CD4-positive, alpha-beta memory T cell (primary cell): ENCODE data around the gene ADRM1. TPM values are rescaled to one million over a fixed set of nuclear protein-coding genes. Genes with fewer than 3 reads are reported as not detected.

ENCODE experiments used
- CTCF ChIA-PET: fragments of 350-600 bp; sonication (Branson Sonifier 250); formaldehyde crosslinking; loops from one replicate; lab custom pipeline; 2021; ENCODE audit warnings: inconsistent platforms; ENCODE audit not compliant: partially characterized antibody; lab: Charles Lee
- POLR2A ChIA-PET: fragments of 350-600 bp; sonication (Branson Sonifier 250); formaldehyde crosslinking; loops from one replicate; lab custom pipeline; 2021; ENCODE audit not compliant: partially characterized antibody; lab: Charles Lee
- DNase-seq, 5 donors: peaks; one replicate each; pipeline versions ENCODE4 v3.0.0 to v3.0.0-alpha.2; 2020 to 2022; ENCODE audit warnings: mixed read lengths in 1 of 5
- H3K27ac ChIP-seq: one replicate; pipeline ENCODE4 v1.7.0; 2013; ENCODE audit warnings: low read depth, low read length
- H3K27me3 ChIP-seq: 2 replicates; pipeline ENCODE4 v1.7.0; 2013; ENCODE audit warnings: mild to moderate bottlenecking, low read length, moderate library complexity; ENCODE audit not compliant: insufficient read depth
- H3K36me3 ChIP-seq: 2 replicates; pipeline ENCODE4 v1.7.0; 2013; ENCODE audit warnings: mild to moderate bottlenecking, low read length, moderate library complexity; ENCODE audit not compliant: insufficient read depth
- H3K4me1 ChIP-seq: 2 replicates; pipeline ENCODE4 v1.7.0; 2013; ENCODE audit warnings: mild to moderate bottlenecking, low read length, moderate library complexity; ENCODE audit not compliant: insufficient read depth
- H3K4me3 ChIP-seq, 2 donors: one replicate each; pipeline ENCODE4 v1.7.0; 2013; ENCODE audit warnings: low read length in 2 of 2, mild to moderate bottlenecking in 1 of 2
- H3K9me3 ChIP-seq, 2 donors: one replicate each; pipeline ENCODE4 v1.7.0; 2013; ENCODE audit warnings: low read length in 2 of 2, control low read depth in 1 of 2; ENCODE audit not compliant: control insufficient read depth in 1 of 2
- H3K27ac Mint-ChIP-seq, 7 donors: one replicate each; pipeline ENCODE4 v1.8.0; 2020 to 2021; ENCODE audit warnings: mixed read lengths in 7 of 7, mild to moderate bottlenecking in 6 of 7, inconsistent platforms in 3 of 7, moderate library complexity in 3 of 7
- H3K27me3 Mint-ChIP-seq, 2 donors: one replicate each; pipeline ENCODE4 v1.8.0; 2020 to 2021; ENCODE audit warnings: mixed read lengths in 2 of 2
- H3K36me3 Mint-ChIP-seq, 2 donors: one replicate each; pipeline ENCODE4 v1.8.0; 2020 to 2021; ENCODE audit warnings: mixed read lengths in 2 of 2, inconsistent platforms in 1 of 2, mild to moderate bottlenecking in 1 of 2
- H3K4me1 Mint-ChIP-seq, 4 donors: one replicate each; pipeline ENCODE4 v1.8.0; 2020 to 2021; ENCODE audit warnings: mixed read lengths in 4 of 4, mild to moderate bottlenecking in 1 of 4
- H3K4me3 Mint-ChIP-seq, 8 donors: one replicate each; pipeline ENCODE4 v1.8.0; 2020 to 2021; ENCODE audit warnings: mixed read lengths in 8 of 8, mild to moderate bottlenecking in 7 of 8, moderate library complexity in 6 of 8, inconsistent platforms in 3 of 8
- H3K9me3 Mint-ChIP-seq, 8 donors: one replicate each; pipeline ENCODE4 v1.8.0; 2020 to 2021; ENCODE audit warnings: mixed read lengths in 8 of 8, mild to moderate bottlenecking in 5 of 8, inconsistent platforms in 3 of 8, moderate library complexity in 1 of 8
- intact Hi-C: fragments of 100-400 bp; cut with micrococcal nuclease; formaldehyde crosslinking; loops from one replicate; pipeline ENCODE4 v1.15.1; 2023
- polyA plus RNA-seq, 2 donors: library from polyadenylated mRNA; unstranded; fragments of 300-500 nt; fragmentation: Illumina TruSeq; gene quantifications; one replicate each; pipeline ENCODE4 v1.2.3, GENCODE V29; 2021
- total RNA-seq, 2 experiments: library from RNA; stranded (reverse); gene quantifications; one replicate each; pipeline ENCODE4 v1.2.3, GENCODE V29; 2021

Gene ADRM1
- total and polyA plus RNA-seq, 4 experiments from 2014 or later = 59.4 to 102 (median 79.0) TPM

- H3K27ac Mint-ChIP-seq = peak overlapping the region in 5 of 7 donors; percentile 46 to 83 (median 74)
- H3K4me3 Mint-ChIP-seq = peak overlapping the region in 1 of 8 donors; percentile 41
- no peaks in the 10 kb centered on the region for H3K27me3 Mint-ChIP-seq
- POLR2A ChIA-PET = no interaction called here
- no peak for DNase-seq
- intact Hi-C loops = no loop called here
- H3K4me1 Mint-ChIP-seq = peaks cover 5 to 14% (median 8%) of the 10 kb centered on the region in 4 donors
- Histone ChIP-seq H3K36me3 (peaks cover 25% of the 10 kb centered on the region), H3K4me1 (peaks cover 6% of the 10 kb centered on the region), H3K27ac (no peak overlapping the region), H3K9me3 (no peaks in the 10 kb centered on the region), H3K4me3 (no peak overlapping the region), H3K27me3 (no peaks in the 10 kb centered on the region)
- CTCF ChIA-PET = no interaction called here
- H3K36me3 Mint-ChIP-seq = peaks cover 21 to 44% of the 10 kb centered on the region in 2 donors
- no peaks in the 10 kb centered on the region for H3K9me3 Mint-ChIP-seq
Measured at GRCh38 chr20:62291251-62292066, 11.3 kb upstream of the ADRM1 start.

GRCh38 chr20:62292108-62292507, 10.7 kb upstream of the ADRM1 start:
- H3K27ac ChIP-seq = no peak overlapping the region
- peak overlapping the region in 6 of 8 donors; percentile 41 to 75 (median 68) for H3K4me3 Mint-ChIP-seq
- CTCF ChIA-PET = no interaction called here
- peaks cover 6% of the 10 kb centered on the region for H3K4me1 ChIP-seq
- H3K27ac Mint-ChIP-seq = peak overlapping the region; percentile 48 to 91 (median 79)
- H3K9me3 Mint-ChIP-seq = no peaks in the 10 kb centered on the region
- no peaks in the 10 kb centered on the region for H3K9me3 ChIP-seq
- peaks cover 21 to 40% of the 10 kb centered on the region in 2 donors for H3K36me3 Mint-ChIP-seq
- POLR2A ChIA-PET = no interaction called here
- H3K4me3 ChIP-seq = no peak overlapping the region
- no peaks in the 10 kb centered on the region for H3K27me3 Mint-ChIP-seq
- H3K27me3 ChIP-seq = no peaks in the 10 kb centered on the region
- H3K36me3 ChIP-seq = peaks cover 20% of the 10 kb centered on the region
- DNase-seq = peak in 2 of 5 donors; percentile 18 to 30
- intact Hi-C loops = no loop called here
- peaks cover 5 to 14% (median 8%) of the 10 kb centered on the region in 4 donors for H3K4me1 Mint-ChIP-seq

- Histone ChIP-seq H3K4me3 (no peak overlapping the region), H3K4me1 (peaks cover 6% of the 10 kb centered on the region), H3K27me3 (no peaks in the 10 kb centered on the region), H3K36me3 (peaks cover 20% of the 10 kb centered on the region), H3K27ac (no peak overlapping the region), H3K9me3 (no peaks in the 10 kb centered on the region)
- Mint-ChIP-seq H3K4me1 (peaks cover 5 to 14% (median 8%) of the 10 kb centered on the region in 4 donors), H3K27me3 (no peaks in the 10 kb centered on the region), H3K27ac (peak overlapping the region in 1 of 7 donors; percentile 57), H3K36me3 (peaks cover 21 to 40% of the 10 kb centered on the region in 2 donors), H3K4me3 (peak overlapping the region in 1 of 8 donors; percentile 46), H3K9me3 (no peaks in the 10 kb centered on the region)
- ChIA-PET CTCF (no interaction called here), POLR2A (no interaction called here)
- intact Hi-C loops = no loop called here
- DNase-seq = no peak
Measured at GRCh38 chr20:62293111-62293784, 9.5 kb upstream of the ADRM1 start.

- H3K36me3 Mint-ChIP-seq = peaks cover 21 to 35% of the 10 kb centered on the region in 2 donors
- Histone ChIP-seq H3K36me3 (peaks cover 20% of the 10 kb centered on the region), H3K4me1 (peaks cover 6% of the 10 kb centered on the region), H3K4me3 (no peak overlapping the region), H3K27ac (no peak overlapping the region), H3K9me3 (no peaks in the 10 kb centered on the region), H3K27me3 (no peaks in the 10 kb centered on the region)
- H3K4me1 Mint-ChIP-seq = peaks cover 5 to 14% (median 8%) of the 10 kb centered on the region in 4 donors
- DNase-seq = no peak
- CTCF ChIA-PET = no interaction called here
- H3K9me3 Mint-ChIP-seq = no peaks in the 10 kb centered on the region
- no peak overlapping the region for H3K4me3 Mint-ChIP-seq
- POLR2A ChIA-PET = no interaction called here
- H3K27me3 Mint-ChIP-seq = no peaks in the 10 kb centered on the region
- peak overlapping the region in 1 of 7 donors; percentile 36 for H3K27ac Mint-ChIP-seq
- intact Hi-C loops = no loop called here
Measured at GRCh38 chr20:62293946-62294345, 8.9 kb upstream of the ADRM1 start.

- H3K27ac Mint-ChIP-seq = no peak overlapping the region
- DNase-seq = no peak
- Histone ChIP-seq H3K27me3 (no peaks in the 10 kb centered on the region), H3K4me1 (peaks cover 6% of the 10 kb centered on the region), H3K36me3 (peaks cover 20% of the 10 kb centered on the region), H3K4me3 (no peak overlapping the region), H3K9me3 (no peaks in the 10 kb centered on the region), H3K27ac (no peak overlapping the region)
- H3K4me1 Mint-ChIP-seq = peaks cover 5 to 14% (median 8%) of the 10 kb centered on the region in 4 donors
- intact Hi-C loops = no loop called here
- H3K4me3 Mint-ChIP-seq = no peak overlapping the region
- H3K9me3 Mint-ChIP-seq = no peaks in the 10 kb centered on the region
- CTCF ChIA-PET = no interaction called here
- H3K27me3 Mint-ChIP-seq = no peaks in the 10 kb centered on the region
- H3K36me3 Mint-ChIP-seq = peaks cover 21 to 35% of the 10 kb centered on the region in 2 donors
- POLR2A ChIA-PET = no interaction called here
Measured at GRCh38 chr20:62294516-62294915, 8.3 kb upstream of the ADRM1 start.

- Mint-ChIP-seq H3K4me3 (no peak overlapping the region), H3K9me3 (no peaks in the 10 kb centered on the region), H3K27ac (peak overlapping the region in 1 of 7 donors; percentile 46), H3K4me1 (peaks cover 5 to 13% (median 9%) of the 10 kb centered on the region in 4 donors), H3K36me3 (peaks cover 21 to 28% of the 10 kb centered on the region in 2 donors), H3K27me3 (no peaks in the 10 kb centered on the region)
- no peaks in the 10 kb centered on the region for H3K27me3 ChIP-seq
- H3K4me3 ChIP-seq = no peak overlapping the region
- POLR2A ChIA-PET = no interaction called here
- no peak for DNase-seq
- H3K9me3 ChIP-seq = no peaks in the 10 kb centered on the region
- H3K27ac ChIP-seq = no peak overlapping the region
- intact Hi-C loops = no loop called here
- CTCF ChIA-PET = no interaction called here
- H3K36me3 ChIP-seq = peaks cover 20% of the 10 kb centered on the region
- peaks cover 8% of the 10 kb centered on the region for H3K4me1 ChIP-seq
Measured at GRCh38 chr20:62296724-62297448, 5.9 kb upstream of the ADRM1 start.
